Measurements from ENCODE around the gene COX5B.

DNA sequence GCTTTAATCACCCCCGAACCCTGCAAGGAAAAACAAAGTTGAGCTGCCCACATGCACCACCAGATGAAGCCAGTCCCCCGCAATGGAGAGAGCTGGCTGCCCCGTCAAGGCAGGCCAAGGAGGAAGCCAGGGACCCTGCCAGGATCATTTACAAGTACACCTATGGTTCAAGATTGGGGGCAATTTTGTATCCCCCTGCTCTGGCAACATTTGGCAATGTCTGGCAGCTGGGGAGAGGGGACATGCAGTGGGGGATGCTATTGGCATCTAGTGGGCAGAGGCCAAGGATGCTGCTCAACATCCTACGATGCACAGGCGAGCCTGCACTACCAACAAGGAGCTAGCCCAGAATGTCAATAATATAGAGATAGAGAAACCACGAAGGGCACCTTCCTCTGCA is 16.1 kb downstream of the COX5B start:
- no peak for TF ChIP-seq POLR2A (IDR thresholded peaks at IDR 0.05)
- TF ChIP-seq, protein P1, sequence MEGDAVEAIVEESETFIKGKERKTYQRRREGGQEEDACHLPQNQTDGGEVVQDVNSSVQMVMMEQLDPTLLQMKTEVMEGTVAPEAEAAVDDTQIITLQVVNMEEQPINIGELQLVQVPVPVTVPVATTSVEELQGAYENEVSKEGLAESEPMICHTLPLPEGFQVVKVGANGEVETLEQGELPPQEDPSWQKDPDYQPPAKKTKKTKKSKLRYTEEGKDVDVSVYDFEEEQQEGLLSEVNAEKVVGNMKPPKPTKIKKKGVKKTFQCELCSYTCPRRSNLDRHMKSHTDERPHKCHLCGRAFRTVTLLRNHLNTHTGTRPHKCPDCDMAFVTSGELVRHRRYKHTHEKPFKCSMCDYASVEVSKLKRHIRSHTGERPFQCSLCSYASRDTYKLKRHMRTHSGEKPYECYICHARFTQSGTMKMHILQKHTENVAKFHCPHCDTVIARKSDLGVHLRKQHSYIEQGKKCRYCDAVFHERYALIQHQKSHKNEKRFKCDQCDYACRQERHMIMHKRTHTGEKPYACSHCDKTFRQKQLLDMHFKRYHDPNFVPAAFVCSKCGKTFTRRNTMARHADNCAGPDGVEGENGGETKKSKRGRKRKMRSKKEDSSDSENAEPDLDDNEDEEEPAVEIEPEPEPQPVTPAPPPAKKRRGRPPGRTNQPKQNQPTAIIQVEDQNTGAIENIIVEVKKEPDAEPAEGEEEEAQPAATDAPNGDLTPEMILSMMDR (IDR thresholded peaks at IDR 0.05), result no peak

All from testis (tissue), 2 donors.